Astrocyte of the spinal cord (primary cell): ENCODE measurements around the gene ZBED2.
A peak's percentile ranks its signal among the peaks of the same experiment; 100 is the strongest.

Experiments used
- DNase-seq: peaks from one replicate; pipeline ENCODE4 v3.0.0; 2011; ENCODE audit warnings: low read depth, low spot score
- H3K4me3 ChIP-seq: 2 replicates; pipeline ENCODE4 v1.5.1; 2011; ENCODE audit warnings: low read depth, mild to moderate bottlenecking, low read length, moderate library complexity
- CTCF ChIP-seq: IDR thresholded peaks from 2 replicates; pipeline ENCODE4 v1.5.1; 2012; ENCODE audit warnings: low read depth, mild to moderate bottlenecking, low read length, inconsistent platforms
- in situ Hi-C: cut with HindIII; loops from 2 replicates; pipeline ENCODE4 v1.10.0; 2017; ENCODE audit warnings: low sequenced_read_pairs

The ZBED2 gene

GRCh38 chr3:111605493-111605892, 10.3 kb upstream of the ZBED2 start:
- H3K4me3 ChIP-seq: no peak overlapping the region
- no peak for DNase-seq
- in situ Hi-C loops: no loop called here
- TF ChIP-seq CTCF: no peak

GRCh38 chr3:111605018-111605417, 9.9 kb upstream of the ZBED2 start:
- TF ChIP-seq CTCF: no peak
- peak; percentile 13 for DNase-seq
- in situ Hi-C loops: no loop called here

GRCh38 chr3:111604119-111604518, 9.0 kb upstream of the ZBED2 start:
- in situ Hi-C loops: no loop called here
- no peak overlapping the region for H3K4me3 ChIP-seq
- DNase-seq: no peak
- no peak for TF ChIP-seq CTCF

More at GRCh38 chr3:111605018-111605417, 9.9 kb upstream of the ZBED2 start:
- H3K4me3 ChIP-seq: no peak overlapping the region

GRCh38 chr3:111603679-111604078, 8.5 kb upstream of the ZBED2 start:
- DNase-seq: no peak
- no peak for TF ChIP-seq CTCF
- in situ Hi-C loops: no loop called here
- H3K4me3 ChIP-seq: no peak overlapping the region

GRCh38 chr3:111601810-111602209, 6.7 kb upstream of the ZBED2 start:
- DNase-seq: no peak
- TF ChIP-seq CTCF: no peak
- in situ Hi-C loops: no loop called here

GRCh38 chr3:111598552-111598951, 3.4 kb upstream of the ZBED2 start:
- H3K4me3 ChIP-seq: no peak overlapping the region
- DNase-seq: no peak
- in situ Hi-C loops: no loop called here
- TF ChIP-seq CTCF: no peak

More at GRCh38 chr3:111601810-111602209, 6.7 kb upstream of the ZBED2 start:
- no peak overlapping the region for H3K4me3 ChIP-seq

- TF ChIP-seq CTCF: no peak
- in situ Hi-C loops: no loop called here
- H3K4me3 ChIP-seq: no peak overlapping the region
- DNase-seq: no peak
Measured at GRCh38 chr3:111598139-111598538, 3.0 kb upstream of the ZBED2 start.
